ENCODE data around the gene CTR9.

Gene CTR9

DNA sequence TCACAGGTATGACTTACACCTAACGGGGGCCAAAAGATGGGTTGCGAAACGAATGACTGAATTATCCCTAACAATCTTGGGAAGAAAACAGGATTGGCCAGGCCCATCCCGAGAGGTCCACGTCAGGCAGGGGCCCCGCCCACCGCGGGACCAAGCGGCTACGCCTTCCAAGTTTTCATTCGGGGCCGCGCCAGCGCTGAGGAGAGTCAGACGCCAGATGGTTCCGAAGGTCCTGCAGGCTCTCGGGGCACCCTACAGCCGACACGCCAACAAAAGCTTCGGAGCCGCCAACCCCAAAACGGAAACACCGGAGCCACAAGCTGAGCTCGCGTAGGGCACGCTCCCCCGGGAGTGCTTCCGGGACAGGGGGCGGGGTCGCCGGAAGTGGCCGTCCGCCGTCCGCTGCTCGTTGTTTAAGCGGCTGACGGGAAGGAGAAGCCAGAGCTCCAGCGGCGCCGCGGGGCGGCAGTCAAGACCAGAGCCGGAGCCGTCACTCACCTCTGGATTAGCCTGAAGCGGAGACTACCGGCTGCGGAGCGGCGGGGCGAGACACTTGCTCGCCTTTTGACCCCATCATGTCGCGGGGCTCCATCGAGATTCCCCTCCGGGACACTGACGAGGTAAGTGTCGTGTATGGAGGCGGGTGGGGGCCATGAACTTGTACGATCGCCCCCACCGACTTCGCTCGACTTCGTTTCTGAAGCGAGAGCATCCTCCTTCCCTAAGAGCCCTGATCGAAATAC is at the start of gene CTR9:
Gene CTR9 (plus strand): TSS at position 409 of the 743 bp plus-strand sequence. CDS start 167 bp downstream, at position 576.
- peak; percentile 89 for DNase-seq

DNA sequence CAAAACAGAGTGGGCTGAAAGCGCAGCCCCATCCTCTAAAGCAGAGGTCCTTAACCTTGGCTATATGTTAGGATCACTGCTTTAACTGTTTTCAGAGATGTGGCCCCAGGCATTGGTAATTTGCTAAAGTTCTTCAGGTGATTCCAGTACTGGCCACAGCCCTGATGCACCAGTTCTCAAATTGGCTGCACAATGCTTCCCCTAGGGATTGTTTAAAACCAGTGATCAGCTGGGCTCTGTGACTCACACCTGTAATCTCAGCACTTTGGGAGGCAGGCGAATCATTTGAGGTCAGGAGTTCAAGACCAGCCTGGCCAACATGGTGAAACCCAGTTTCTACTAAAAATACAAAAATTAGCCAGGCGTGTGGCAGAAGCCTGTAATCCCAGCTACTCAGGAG is 49.1 kb upstream of the CTR9 start:
- DNase-seq: no peak

DNA sequence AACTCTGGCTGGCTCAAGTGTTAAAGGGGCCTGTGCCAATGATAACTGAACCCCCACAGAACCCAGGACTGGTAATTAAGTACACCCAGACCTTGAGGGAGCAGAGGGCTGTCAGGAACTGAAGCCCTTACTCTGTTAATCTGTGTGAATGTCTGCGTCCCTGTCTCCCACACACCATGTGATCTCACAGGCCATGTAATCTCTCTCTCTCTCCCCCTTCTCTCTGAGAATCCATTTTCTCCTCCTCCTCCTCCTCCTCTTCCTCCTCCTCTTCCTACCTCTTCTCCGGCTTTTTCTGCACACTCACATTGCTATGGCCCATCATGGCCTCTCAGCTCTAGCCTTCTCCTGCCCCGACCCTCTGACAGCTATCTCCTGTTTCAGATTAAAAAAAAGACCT is 42.9 kb upstream of the CTR9 start:
- no peak for DNase-seq

DNA sequence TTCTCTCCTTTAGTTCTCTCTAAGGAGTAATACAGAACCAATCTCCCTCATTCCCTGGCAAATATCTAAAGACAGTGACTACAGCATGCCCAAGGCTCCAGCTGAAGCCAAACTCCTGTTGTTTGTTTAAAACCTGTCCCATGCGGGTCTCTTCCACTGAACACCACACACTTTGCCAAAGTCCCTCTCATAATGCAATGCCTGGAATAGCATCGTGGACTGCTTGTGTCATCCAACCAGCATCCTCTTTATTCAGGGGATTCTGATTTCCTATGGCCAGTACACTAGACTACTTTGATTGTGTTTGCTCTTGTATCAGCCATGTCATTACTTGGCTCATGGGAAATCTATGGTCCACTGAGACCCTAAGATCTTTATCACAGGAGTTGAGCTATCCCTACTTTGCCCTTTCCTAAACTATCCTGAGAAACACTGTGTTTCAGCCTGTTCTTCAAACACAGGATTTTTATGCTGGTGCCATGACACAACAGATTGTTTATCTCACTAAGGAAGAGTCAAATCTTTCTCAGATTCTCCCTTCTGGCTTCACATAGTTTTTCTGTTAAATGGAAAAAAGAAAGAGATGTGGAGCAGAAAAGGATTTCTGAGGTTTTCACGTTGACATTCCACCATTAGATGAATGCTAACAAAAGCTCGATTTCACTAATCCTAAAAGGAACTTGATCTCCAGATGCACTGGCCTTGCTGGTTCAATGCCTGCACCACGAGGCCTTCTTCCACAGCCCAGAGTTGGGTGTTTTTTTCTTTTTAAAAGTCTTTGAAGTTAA is 41.6 kb upstream of the CTR9 start:
- DNase-seq: no peak

DNA sequence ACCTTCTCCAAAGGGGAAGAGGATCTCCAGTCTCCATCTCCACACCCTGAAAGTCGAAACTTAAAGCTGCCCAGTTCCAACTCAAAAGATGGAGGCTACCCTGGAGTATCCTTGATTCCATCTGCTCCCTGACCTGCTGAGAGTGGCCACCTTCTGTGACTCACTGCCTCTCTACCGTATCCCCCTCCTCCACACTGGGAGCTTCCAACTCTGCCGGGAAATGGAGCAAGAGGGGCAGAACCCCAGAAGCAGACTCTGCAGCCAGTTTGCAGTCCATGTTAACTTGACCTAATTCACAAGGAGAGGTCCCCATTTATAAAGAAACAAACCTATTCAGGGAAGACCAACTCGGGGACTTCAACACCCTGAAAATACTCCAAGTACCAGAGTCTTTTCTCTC is 35.5 kb upstream of the CTR9 start:
- DNase-seq: no peak

- no peak for DNase-seq
These were observed 34.9 kb upstream of the CTR9 start for GRCh38 chr11:10716122-10716521.

GRCh38 chr11:10716543-10717259 is 34.3 kb upstream of the CTR9 start:
- DNase-seq: no peak

- DNase-seq: no peak
These were observed 31.4 kb upstream of the CTR9 start for GRCh38 chr11:10719616-10720015.

DNA sequence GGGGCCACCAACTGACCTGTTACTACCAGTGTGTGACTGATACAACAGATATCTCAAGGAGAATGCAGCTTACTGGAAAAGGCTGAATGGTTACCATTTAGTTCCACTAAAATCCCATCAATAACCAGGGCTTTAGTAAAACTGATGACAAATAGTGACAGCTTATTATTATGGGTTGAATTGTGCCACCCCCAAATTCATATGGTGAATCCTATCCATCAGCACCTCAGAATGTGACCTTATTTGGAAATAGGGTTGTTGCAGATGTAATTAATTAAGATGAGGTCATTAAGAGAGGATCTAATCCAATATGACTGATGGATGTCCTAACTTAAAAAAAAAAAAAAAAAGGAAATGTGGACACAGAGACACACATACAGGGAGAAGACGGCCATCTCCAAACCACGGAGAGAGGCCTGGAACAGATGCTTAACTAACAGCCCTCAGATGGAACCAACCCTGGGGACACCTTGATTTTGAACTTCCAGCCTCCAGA is 30.1 kb upstream of the CTR9 start:
- no peak for DNase-seq

DNA sequence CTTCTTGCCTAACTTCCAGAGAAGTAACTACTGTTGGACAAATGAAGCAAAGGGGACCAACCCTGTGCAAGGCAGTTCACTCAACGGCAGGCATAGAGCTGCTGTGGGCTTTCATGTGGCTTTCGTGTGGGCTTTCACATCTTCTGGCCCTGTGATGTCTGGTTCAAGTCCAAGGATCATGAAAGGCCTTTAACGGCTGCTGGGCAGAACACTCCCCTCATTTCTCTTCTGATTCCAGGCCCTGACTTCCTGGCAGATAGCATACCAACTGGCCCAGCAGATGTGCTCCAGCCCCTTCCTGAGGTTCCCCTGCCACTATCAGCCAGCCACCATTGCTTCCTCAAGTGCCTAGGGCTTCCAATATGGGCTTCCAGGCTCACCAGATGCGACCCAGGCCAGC is 28.7 kb upstream of the CTR9 start:
- no peak for DNase-seq

- DNase-seq: peak; percentile 6
These were observed 25.7 kb upstream of the CTR9 start for GRCh38 chr11:10725114-10725906.

DNA sequence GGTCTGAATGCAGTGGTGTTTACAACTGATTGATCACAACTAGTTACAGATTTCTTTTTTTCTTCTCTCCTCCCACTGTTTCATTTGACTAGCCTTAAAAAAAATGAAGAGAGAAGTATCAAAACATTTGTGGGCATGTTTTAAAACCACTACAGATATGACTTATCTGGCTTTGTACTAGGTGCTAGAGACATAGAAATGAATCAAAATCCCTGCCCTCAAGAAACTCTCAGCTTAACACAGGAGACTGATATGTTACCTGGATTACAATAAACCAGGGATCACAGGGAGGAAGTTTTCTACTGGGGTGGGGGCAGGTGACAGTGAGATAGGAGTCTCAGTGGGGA is 25.2 kb upstream of the CTR9 start:
- no peak for DNase-seq

DNA sequence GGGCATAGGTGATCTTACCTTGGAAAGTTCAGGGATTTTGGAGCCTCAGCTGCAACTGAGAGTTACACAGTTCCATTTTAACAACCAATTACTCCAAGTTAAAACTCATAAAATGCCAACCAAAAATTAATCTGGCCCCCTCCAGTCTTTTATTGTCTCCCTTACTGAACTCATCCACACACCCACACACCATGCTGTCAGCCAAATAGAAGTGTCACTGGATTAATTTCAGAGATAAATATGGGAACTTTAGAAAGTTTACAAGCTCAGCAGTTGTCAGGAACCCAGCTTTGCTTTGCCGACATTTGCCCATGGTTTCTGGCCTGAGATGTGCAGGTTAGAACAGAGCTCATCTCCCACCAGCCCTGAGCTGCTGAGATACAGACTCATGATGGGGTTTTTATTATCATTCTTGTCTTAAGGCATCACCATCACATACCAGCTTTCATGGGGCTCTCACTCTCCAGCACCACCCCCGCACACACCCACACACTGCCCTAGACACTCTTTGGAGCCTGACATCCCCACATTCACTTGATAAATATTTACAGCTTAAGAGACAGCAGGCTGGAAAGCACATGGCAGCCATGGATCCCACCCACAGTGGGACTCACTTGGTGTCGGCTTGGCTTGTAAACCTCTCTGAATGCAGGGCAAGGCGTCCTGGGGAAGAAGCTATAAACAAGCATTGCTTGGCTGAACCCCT is 23.7 kb upstream of the CTR9 start:
- no peak for DNase-seq

DNA sequence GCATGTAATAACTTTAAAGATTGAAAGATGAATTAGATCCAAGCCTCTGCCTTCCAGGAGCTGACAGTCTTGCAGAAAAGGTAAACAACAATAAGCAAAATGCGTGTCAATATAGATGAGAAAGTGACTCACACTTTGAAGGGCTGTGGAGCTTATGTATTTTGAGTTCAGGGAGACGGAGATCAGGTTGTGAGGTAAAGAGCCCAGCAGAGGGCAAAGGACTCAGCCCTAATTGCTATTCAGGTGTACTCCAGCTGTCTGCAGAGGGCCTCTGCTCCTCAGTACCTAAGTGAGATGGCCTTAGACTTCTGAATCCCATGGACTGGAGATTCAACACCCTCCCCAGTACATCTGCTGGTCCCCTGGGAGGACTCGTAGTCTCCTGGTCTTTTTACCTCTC is 22.9 kb upstream of the CTR9 start:
- no peak for DNase-seq

DNA sequence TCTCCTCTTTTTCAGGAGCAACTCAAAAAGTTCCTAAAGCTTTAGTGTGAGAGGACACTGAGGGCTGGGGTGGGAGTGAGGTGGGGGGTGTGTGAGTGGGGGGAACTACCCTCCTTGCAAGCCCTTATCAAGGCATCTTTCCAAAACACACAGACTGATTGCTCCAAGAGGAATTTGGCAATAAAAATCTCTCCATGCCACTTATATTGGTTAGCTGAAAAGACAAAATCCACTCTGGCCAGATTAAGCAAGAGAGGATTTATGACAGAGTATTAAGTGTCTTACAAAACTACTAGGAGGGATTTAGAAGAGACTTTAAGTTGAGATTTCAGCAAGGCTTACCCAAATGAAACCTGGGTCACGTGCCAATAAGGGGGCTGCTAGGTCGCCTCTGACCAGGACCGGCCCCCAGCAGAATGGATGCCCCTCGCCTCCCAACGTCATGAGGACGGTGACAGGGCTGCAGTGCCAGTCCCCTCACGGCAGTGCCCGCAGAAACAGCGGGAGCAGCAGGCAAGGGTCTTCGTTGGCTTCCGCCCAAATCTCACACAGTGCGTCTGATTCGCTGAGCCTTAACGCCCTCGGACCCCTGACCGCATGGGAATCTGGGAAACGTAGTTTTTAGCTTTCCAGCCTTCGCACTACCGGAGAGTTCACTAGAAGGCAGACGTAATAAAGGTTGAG is 22.1 kb upstream of the CTR9 start:
- no peak for DNase-seq

- DNase-seq: no peak
These were observed 20.9 kb upstream of the CTR9 start for GRCh38 chr11:10730151-10730550.

- DNase-seq: no peak
These were observed 19.9 kb upstream of the CTR9 start for GRCh38 chr11:10731064-10731680.

GRCh38 chr11:10735481-10736475 is 15.3 kb upstream of the CTR9 start:
- peak; percentile 87 for DNase-seq

DNA sequence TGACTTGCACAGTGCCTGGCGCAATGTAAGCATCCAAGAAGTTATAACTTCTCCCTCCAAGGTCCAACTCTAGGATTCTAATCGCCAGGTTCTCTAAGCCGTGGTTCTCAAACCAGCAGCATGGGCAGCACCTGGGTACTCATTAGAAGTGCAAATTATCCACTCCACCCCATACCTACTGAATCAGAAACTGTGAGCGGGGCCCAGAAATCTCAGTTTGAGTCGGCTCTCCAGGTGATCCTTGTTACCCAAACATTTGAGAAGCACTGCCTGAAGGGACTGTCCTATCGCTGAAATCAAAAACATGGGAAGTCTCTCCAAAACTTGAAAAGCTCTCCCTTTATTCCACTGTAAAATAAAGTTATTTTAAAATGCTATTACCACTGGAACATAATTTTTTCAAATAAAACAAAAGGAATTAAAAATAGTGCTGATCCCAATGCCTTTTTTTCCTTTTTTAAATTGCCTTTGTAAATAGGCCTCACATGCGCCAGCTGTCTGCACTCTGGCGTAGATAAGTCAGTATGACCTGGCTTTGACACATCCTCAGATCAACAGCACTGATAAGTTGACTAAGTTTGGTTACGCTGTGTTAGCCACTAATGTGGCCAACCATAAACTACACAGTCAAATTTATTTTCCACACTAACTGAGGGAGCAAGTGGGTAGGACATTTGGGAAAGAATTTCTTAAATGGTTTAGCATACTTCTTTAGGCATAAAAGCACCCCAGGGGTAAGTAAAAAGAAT is 8.4 kb upstream of the CTR9 start:
- no peak for DNase-seq
